CD4-positive, alpha-beta T cell treated with Interleukin-2 at 100 ng/mL for 4 hours (primary cell): ENCODE measurements around the gene ZNF175.
"Not testable (repeated sequence)": the region's sequence is repeated elsewhere in the genome, so short reads cannot be mapped to it uniquely, and the experiment has no call there.

Experiments used
- DNase-seq: peaks from one replicate; pipeline ENCODE4 v3.0.0-alpha.2; 2020; ENCODE audit warnings: low spot score

Gene ZNF175

GRCh38 chr19:51592521-51592920 is 21.4 kb downstream of the ZNF175 start:
- DNase-seq: no peak

GRCh38 chr19:51593138-51593890 is 22.2 kb downstream of the ZNF175 start:
- DNase-seq: no peak

DNA sequence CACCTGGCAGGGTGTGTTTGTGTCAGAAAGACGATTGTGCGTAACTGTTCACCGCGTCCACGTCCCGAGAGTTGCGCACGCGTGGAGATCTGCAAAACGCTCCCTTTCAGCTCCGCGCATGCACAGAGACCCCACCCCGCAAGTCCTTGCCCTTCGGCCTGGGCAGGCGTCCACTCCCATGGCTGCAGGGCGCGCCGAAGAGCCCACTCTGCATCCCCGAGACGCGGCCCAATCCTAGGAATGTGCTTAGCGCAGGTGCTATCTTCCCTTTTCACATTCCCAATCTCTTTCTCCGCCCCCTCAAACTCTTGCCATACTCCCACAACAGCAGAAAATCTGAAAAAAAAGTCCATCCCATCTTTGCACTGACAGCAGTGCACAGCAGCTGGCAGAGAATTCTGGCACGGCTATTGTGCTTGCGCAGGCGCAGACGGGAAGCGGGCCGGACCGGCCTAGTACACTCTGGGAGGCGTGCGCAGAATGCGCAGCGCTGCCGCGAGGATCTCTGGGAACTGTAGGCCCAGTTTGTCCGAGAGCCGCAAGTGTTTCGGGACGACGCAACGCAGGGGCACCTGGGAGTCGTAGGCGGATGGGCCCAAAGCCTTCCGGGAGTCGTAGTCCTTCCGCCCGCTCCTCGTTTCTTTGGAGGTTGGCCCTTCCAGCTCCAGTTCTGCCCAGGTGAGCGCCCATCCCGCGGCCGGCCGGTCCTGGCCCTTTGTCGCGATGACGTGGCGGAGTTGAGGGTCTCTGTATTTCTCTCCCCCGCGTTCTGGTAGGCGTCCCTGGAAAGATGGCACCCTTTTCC is 23.1 kb downstream of the ZNF175 start:
- peak; percentile 97 for DNase-seq

GRCh38 chr19:51594774-51595109 is 23.7 kb downstream of the ZNF175 start:
- DNase-seq: no peak

DNA sequence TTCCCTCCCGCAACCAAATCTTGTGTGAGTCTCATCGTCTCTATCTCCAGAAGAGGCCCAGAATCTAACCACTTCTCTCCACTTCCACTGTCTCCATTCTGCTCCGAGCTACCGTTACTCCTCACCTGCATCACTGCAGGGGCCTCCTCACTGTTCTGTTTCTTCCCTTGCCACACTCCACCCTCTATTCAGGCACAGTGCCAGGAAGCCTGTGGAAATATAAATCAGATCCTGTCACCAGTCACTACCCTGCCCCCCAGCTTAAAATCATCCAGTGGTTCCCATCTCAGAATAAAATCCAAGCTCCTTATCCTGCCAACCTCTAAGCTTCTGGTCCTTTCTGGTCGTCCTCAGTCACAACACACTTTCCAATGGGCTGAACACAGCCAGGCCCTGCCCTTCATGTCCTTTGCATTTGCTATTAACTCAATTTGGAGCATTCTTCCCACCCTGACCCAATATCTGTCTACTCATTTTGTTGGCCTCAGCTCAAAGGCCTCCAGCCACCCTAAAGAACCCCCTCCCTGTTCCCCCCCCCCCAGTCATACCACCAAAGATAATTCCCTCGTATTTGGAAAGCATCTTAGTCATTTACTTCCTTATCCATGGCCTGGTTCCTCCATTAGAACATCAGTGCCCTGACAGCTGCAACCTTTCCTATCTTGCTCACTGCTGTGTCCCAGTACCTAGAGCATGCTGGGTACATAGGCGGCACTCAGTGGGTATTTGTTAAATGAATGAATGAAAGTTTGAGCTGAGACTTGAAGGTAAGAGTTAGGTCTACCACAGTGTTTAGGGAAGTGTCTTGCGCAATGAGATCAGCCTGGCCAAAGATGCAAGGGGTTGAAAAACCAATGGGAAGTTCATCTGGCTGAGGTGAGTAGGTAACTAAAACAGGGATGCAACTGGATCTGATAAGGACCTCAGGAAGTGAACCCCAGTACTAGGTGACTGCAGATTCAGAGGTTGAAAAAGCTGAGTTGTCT is 24.4 kb downstream of the ZNF175 start:
- DNase-seq: no peak

DNA sequence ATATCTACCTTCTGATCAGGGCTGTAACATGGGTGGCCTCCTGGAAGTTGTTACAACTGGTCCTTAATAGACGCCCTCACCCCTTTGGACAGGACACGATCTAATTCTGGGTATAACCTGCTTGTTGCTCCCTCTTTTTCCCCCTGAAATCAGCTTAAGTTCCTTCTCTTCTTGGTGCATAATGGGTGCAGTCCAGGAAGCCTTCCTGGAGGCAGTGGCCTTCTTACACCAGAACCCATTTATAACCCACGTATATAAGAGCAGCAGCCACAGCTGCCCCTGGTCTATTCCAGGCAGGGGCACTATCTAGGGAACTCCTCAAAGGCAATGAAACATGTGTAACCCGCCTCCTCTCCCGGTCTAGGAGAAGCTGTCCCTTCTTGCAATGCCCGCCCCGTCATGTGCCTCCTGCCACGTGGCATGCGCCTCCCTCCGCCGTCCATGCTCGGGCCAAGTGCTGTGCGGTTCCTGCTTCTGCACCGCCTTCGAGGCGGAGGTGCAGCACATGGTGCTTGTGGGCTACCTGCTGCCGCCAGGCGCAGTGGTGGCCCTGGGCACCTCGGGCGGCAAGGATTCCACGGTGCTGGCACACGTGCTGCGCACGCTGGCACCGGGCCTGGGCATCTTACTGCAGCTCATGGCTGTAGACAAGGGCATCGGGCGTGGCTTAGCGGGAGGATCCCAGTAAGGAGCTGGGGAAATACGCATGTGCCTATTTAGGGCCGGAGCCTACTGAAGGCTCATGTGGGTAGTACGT is 27.3 kb downstream of the ZNF175 start:
- DNase-seq: no peak

- DNase-seq: no peak
Measured at GRCh38 chr19:51599084-51599483, 28.0 kb downstream of the ZNF175 start.

GRCh38 chr19:51600940-51601580 is 30.0 kb downstream of the ZNF175 start:
- no peak for DNase-seq

DNA sequence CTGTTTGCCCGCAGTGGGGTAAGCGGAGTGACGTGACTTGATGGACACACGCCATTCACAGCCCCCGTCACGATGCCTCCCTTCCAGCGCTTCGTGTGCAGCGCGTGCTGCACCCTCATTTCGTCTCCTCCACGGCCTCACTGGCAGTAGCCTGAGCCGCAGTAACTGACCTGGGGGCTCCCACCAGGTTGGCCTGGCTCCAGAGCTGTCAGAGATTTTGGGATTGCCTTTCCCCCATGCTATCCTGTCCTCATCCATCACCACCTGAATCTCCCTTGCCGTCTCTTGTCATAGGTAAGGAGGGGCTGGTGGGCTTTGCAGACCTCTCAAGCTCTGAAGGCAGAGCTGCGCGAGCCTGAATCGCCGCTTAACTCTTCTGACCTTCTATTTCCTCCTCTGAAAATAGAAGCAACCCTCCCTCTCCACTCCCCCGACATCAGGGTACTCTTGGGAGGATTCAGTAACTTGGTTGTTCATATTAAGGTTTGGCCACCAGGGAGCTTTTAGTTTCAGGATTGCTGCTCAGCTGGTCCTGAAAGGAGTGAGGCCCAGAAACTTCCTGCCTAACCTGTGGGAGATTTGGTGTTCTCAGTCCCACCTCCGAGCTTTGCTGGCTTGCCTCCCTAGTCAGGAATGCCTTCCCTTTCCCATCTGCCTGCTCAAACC is 31.2 kb downstream of the ZNF175 start:
- DNase-seq: no peak

GRCh38 chr19:51607077-51607476 is 36.0 kb downstream of the ZNF175 start:
- no peak for DNase-seq

DNA sequence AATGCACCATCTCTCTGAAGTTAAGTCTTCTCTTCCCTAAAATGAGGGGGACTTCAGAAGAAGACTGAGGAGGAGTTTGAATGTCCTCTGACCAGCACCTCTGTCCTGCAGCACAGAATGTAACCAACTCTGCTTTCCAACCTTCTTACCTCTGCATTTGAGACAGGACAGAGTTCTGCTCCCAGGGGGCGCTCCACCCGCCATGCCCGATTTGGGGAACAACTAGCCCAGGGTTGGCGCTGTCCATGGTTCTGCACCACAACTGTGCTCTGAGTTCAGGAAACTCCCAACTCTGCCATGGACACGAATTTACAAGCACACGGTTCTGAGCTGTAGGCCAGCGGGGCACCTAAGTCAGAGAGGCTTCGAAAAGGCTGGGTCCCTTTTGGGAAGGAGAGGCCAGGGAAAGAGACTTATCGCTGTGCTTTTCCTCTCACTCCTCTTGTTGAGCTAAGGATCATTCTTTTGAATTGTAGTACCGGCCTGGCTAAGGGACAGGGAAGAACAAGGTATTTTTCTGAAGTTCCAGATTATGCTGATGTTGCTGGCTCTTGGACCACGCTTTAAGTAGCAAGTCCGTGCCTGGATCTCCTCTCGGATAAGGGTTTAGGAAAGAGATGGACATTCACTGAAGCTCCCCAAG is 37.0 kb downstream of the ZNF175 start:
- DNase-seq: peak; percentile 38

- DNase-seq: no peak
Measured at GRCh38 chr19:51610576-51610975, 39.5 kb downstream of the ZNF175 start.

DNA sequence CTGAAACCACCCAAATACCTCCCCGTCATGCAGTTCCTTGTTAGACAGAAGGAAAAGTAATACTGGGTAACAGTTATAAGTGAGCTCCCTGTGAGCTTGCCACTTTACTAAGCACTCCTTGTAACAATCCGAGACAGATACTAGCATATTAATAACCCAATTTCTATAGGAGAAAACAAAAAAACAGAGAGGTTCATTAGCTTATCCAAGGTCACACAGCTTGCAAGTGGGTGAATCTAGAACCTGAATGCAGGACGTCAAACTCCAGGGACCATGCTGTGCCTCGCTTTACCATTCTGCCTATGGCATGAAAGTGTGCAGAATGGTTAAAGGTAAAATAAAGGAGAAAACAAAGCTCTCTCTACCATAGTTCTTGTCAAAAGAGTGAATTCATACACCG is 43.7 kb downstream of the ZNF175 start:
- no peak for DNase-seq

GRCh38 chr19:51615991-51616390 is 44.9 kb downstream of the ZNF175 start:
- no peak for DNase-seq

GRCh38 chr19:51621178-51621577 is 50.1 kb downstream of the ZNF175 start:
- peak; percentile 3 for DNase-seq

- no peak for DNase-seq
Measured at GRCh38 chr19:51626675-51627074, 55.6 kb downstream of the ZNF175 start.

GRCh38 chr19:51627491-51628138 is 56.5 kb downstream of the ZNF175 start:
- no peak for DNase-seq

DNA sequence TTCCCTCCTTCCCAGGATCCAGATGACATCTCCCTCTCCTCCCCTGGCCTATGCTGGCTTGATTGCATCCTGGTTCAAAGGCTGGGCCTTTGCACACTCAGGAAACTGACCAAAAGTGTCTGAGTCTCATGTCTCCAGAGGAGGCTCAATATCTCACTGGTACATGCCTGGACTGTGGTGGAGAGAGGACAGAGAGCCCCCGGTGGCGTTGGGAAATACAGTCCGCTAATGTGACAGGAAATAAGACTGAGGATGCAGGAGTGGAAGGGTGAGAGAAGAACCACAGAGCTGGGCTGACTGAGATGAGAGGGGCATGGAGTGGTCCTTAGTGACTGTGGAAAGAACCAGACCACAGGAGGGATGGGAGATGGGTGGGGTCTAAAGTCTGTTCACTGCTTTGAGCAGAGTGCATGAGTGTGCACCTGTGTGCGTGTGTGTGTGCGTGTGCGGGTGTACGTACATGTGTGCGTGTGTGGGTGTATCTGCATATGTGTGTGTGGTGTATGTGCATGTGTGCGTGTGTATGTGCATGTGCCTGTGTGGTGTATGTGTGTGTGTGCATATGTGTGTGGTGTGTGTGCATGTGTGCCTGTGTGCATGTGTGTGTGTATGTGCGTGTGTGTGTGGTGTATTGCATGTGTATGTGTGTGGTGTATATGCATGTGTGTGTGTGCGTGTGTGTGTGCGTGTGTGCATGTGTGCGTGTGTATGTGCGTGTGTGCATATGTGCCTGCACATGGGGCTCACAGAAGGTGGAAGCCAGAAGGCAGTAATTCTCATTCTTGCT is 57.3 kb downstream of the ZNF175 start:
- no peak for DNase-seq

- DNase-seq: not testable (repeated sequence)
Measured at GRCh38 chr19:51630315-51630714, 59.2 kb downstream of the ZNF175 start, which contains the start of gene SIGLEC5. SIGLEC5 (minus strand) TSS chr19:51630401; CDS start chr19:51630335, 66 bp downstream.
